GM08714 (cell line): ENCODE data around the gene PRELP.

Experiments used
- H3K4me3 ChIP-seq: fragments of 200-500 bp; sonication (Bioruptor generic); 2 replicates; pipeline ENCODE4 v1.5.1; 2014; ENCODE audit warnings: mild to moderate bottlenecking, low read length, inconsistent platforms
- ZNF274 ChIP-seq: IDR thresholded peaks from 2 replicates; pipeline ENCODE4 v1.6.1; 2012; ENCODE audit warnings: mild to moderate bottlenecking, low read depth, low read length

The PRELP gene

GRCh38 chr1:203499643-203500278, 24.2 kb downstream of the PRELP start:
- no peak for TF ChIP-seq ZNF274
- no peak overlapping the region for H3K4me3 ChIP-seq

DNA sequence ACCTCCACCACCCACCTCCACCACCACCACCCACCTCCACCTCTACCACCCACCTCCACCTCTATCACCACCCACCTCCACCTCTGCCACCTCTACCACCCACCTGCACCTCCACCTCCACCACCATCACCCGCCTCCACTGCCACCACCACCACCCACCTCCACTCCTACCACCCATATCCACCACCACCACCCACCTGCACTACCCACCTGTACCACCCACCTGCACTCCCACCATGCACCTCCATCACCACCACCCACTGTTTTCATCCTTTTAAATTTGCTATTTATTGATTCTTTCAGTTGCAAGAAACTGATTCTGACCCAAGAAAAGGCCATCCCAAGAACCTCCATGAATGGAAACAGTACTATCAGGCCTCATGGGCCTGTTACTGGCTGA, 24.7 kb downstream of the PRELP start:
- H3K4me3 ChIP-seq: no peak overlapping the region
- no peak for TF ChIP-seq ZNF274

- no peak overlapping the region for H3K4me3 ChIP-seq
- no peak for TF ChIP-seq ZNF274
These were observed 28.2 kb downstream of the PRELP start for GRCh38 chr1:203503836-203504235.

- H3K4me3 ChIP-seq: no peak overlapping the region
- no peak for TF ChIP-seq ZNF274
These were observed 29.0 kb downstream of the PRELP start for GRCh38 chr1:203504400-203505250.

GRCh38 chr1:203505526-203506204, 30.1 kb downstream of the PRELP start:
- no peak for TF ChIP-seq ZNF274
- no peak overlapping the region for H3K4me3 ChIP-seq

- H3K4me3 ChIP-seq: no peak overlapping the region
- TF ChIP-seq ZNF274: no peak
These were observed 31.4 kb downstream of the PRELP start for GRCh38 chr1:203506858-203507626.

GRCh38 chr1:203507759-203508158, 32.2 kb downstream of the PRELP start:
- TF ChIP-seq ZNF274: no peak
- no peak overlapping the region for H3K4me3 ChIP-seq

GRCh38 chr1:203508463-203509073, 33.0 kb downstream of the PRELP start:
- no peak for TF ChIP-seq ZNF274
- no peak overlapping the region for H3K4me3 ChIP-seq

GRCh38 chr1:203509135-203509534, 33.5 kb downstream of the PRELP start:
- no peak for TF ChIP-seq ZNF274
- H3K4me3 ChIP-seq: no peak overlapping the region

DNA sequence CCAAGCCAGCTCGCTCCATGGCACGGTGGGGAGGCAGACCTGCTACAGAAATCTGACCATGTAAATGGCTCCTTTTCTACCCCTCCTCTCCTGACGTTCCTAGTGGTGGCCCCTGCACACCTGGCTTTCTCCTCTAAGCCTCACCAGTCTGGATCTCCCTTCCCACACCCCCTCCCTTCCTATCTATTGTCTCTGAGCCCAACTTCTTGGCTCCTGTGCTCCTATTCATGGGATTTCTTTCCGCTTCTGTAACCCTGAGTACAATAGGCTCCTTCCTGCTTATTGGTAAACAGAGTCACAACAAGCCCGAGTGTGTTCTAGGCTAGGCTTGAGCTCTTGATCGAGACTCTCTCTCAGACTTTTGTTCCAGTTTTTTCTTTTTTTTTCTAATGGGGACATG, 35.9 kb downstream of the PRELP start:
- TF ChIP-seq ZNF274: no peak
- H3K4me3 ChIP-seq: no peak overlapping the region

GRCh38 chr1:203511930-203512329, 36.3 kb downstream of the PRELP start:
- no peak for TF ChIP-seq ZNF274
- no peak overlapping the region for H3K4me3 ChIP-seq

GRCh38 chr1:203512517-203512847, 36.9 kb downstream of the PRELP start:
- H3K4me3 ChIP-seq: no peak overlapping the region
- no peak for TF ChIP-seq ZNF274

- TF ChIP-seq ZNF274: no peak
These were observed 37.4 kb downstream of the PRELP start for GRCh38 chr1:203512848-203513584.

More at GRCh38 chr1:203512848-203513584, 37.4 kb downstream of the PRELP start:
- no peak overlapping the region for H3K4me3 ChIP-seq
